Heart right ventricle (tissue), 16 donors: Measurements from ENCODE around the gene VPS13D. TPM values are rescaled to one million over a fixed set of nuclear protein-coding genes. Genes with fewer than 3 reads are reported as not detected.

Experiments
- ATAC-seq, 8 donors: fragments of 200-7000 bp; cut with Tn5 transposase; one replicate each; pipeline ENCODE4 v1.9.1; 2020; ENCODE audit warnings: mild to moderate bottlenecking in 8 of 8, moderate library complexity in 8 of 8, moderate number of reproducible peaks in 1 of 8
- DNase-seq, 2 donors: peaks; one replicate each; pipeline ENCODE4 v3.0.0-alpha.2; 2020
- H3K27ac ChIP-seq, 10 donors: fragments of 200-600 bp; sonication (generic) in 2 of 10; one replicate each; pipeline versions ENCODE4 v1.5.0 to v1.8.0; 2020 to 2022; ENCODE audit warnings: mild to moderate bottlenecking in 3 of 10
- H3K27me3 ChIP-seq, 7 donors: fragments of 200-600 bp; one replicate each; pipeline ENCODE4 v1.8.0; 2021 to 2022; ENCODE audit warnings: mild to moderate bottlenecking in 2 of 7
- H3K36me3 ChIP-seq, 9 donors: fragments of 200-600 bp; sonication (generic) in 1 of 9; one replicate each; pipeline versions ENCODE4 v1.5.0 to v1.8.0; 2020 to 2022; ENCODE audit warnings: mild to moderate bottlenecking in 2 of 9
- H3K4me1 ChIP-seq, 9 donors: fragments of 200-600 bp; sonication (generic) in 1 of 9; one replicate each; pipeline versions ENCODE4 v1.5.0 to v1.8.0; 2020 to 2022; ENCODE audit warnings: mild to moderate bottlenecking in 4 of 9
- H3K4me3 ChIP-seq, 10 donors: fragments of 200-600 bp; sonication (generic) in 2 of 10; one replicate each; pipeline versions ENCODE4 v1.5.0 to v1.8.0; 2020 to 2022; ENCODE audit warnings: mild to moderate bottlenecking in 7 of 10, moderate library complexity in 2 of 10
- H3K9me3 ChIP-seq, 11 donors: fragments of 200-600 bp in 10 of 11; sonication (generic) in 2 of 11; one replicate each; pipeline versions ENCODE4 v1.5.0 to v1.8.0; 2013 to 2022; ENCODE audit warnings: mild to moderate bottlenecking in 2 of 11, control low read depth in 1 of 11, moderate library complexity in 1 of 11
- CTCF ChIP-seq, 9 donors: fragments of 200-600 bp; sonication (generic) in 2 of 9; IDR thresholded peaks; one replicate each; pipeline versions ENCODE4 v1.5.0 to v1.8.0; 2021 to 2022; ENCODE audit warnings: antibody characterized with exemption in 9 of 9, mild to moderate bottlenecking in 5 of 9, moderate library complexity in 1 of 9
- WGBS, 2 donors: extraction: QIAGEN DNeasy Blood & Tissue Kit; methylation state at CpG; one replicate each; pipeline ENCODE4 v1.1.7; 2013; ENCODE audit warnings: inconsistent platforms in 1 of 2; 5-methylcytosine and 5-hydroxymethylcytosine counted together
- intact Hi-C, 10 donors: fragments of 100-400 bp; cut with DNase I; formaldehyde crosslinking; loops; one replicate each; pipeline versions ENCODE4 v1.11.1 to v1.14.2; 2022
- polyA plus RNA-seq, 2 donors: library from polyadenylated mRNA; stranded (reverse); fragments of 200-250 nt; gene quantifications; one replicate each; pipeline ENCODE4 v1.2.3, GENCODE V29; 2013
- total RNA-seq, 10 donors: library from RNA; stranded (reverse); fragmentation: NEBNext Ultra II Directional in 3 of 10; extraction: Animal tissue kit (Norgen Biotek cat#: 25700) in 3 of 10; gene quantifications; one replicate each; pipeline versions ENCODE4 v1.2.1 to v1.2.4, GENCODE V29; 2021 to 2023
- donor health status: Arrhythmogenic right ventricular cardiomyopathy.
- donor health status: ischemic (EF 13 %, LVEDD 7.1; RV severe dilation, severe dysfunction).
- donor health status: healthy with polysubstance abuse.
- donor health status: DM: no; HTN: yes; CAD: no.
- donor health status: DM: no; HTN: no; CAD: no.
- donor health status: ischemic (EF 25% LVEDD 6.9; RV normal size, moderate dysfunction).
- donor health status: ischemic (EF 25% LVEDD 5.7; RV mildly dilated, moderate dysfunction).
- donor health status: healthy.
- donor health status: DM: yes; HTN: yes; CAD: no.
- donor health status: Ischemic cardiomyopathy.
- donor health status: ischemic (EF 35%, LVEDD 5.7; RV mildly dilated, moderate dysfunction).
- donor health status: nonischemic (EF 11% LVEDD 7.7; RV severe dilation, severe dysfunction).
- donor health status: DM: yes; HTN: yes; CAD: no.
- donor health status: PGD.
- donor health status: ischemic (EF 29% LVEDD 5.4; RV normal size, mild dysfunction).
- donor health status: nonischemic (EF 23%, LVEDD 6.1; RV moderate dilation, normal function).

VPS13D gene
- total and polyA plus RNA-seq, 12 donors, result 36.9 to 161 (median 83.3) TPM

DNA sequence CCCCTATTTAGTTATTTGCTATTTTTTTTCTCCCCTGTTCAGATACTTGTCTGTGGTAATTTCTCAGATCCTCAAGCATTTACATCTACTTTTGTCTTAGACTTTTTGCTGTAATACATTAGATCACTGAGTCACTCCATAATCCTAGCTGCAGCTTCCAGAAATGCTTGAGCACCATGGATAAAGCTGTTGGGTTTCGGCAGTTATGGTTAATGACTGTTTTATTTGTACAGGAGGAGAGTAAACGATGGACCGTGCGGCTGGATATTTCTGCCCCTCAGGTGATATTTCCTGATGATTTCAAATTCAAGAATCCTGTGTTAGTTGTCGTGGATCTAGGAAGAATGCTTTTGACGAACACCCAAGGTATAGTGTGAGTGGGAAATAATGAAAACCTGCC lies 42.9 kb downstream of the VPS13D start:
- H3K4me3 ChIP-seq, result no peak overlapping the region
- H3K36me3 ChIP-seq, result peaks cover 0 to 100% (median 79%) of the 10 kb centered on the region in 9 donors
- ATAC-seq (no peak), DNase-seq (no peak)
- WGBS, 2 donors, result 95 to 97% methylated on average over 6 of the region's 6 CpGs
- no peak overlapping the region for H3K27ac ChIP-seq
- H3K9me3 ChIP-seq, result no peaks in the 10 kb centered on the region
- H3K27me3 ChIP-seq, result no peaks in the 10 kb centered on the region
- intact Hi-C loops, result loop anchor here in 1 of 10 donors (10.0 kb wide), 1 partner anchor 382 kb away; no protein-coding TSS in a partner anchor
- peaks cover 0 to 9% (median 0%) of the 10 kb centered on the region in 9 donors for H3K4me1 ChIP-seq
- no peak for TF ChIP-seq CTCF (IDR thresholded peaks at IDR 0.05)

- Histone ChIP-seq H3K9me3 (no peaks in the 10 kb centered on the region), H3K27me3 (no peaks in the 10 kb centered on the region), H3K36me3 (peaks cover 0 to 100% (median 53%) of the 10 kb centered on the region in 9 donors), H3K4me3 (no peak overlapping the region), H3K27ac (no peak overlapping the region), H3K4me1 (peaks cover 0 to 16% (median 0%) of the 10 kb centered on the region in 9 donors)
- 60 to 65% methylated on average over 4 of the region's 4 CpGs for WGBS, 2 donors
- intact Hi-C loops, result loop anchor here in 1 of 10 donors (10.0 kb wide), 1 partner anchor 379 kb away; no protein-coding TSS in a partner anchor
- peak; percentile 25 to 75 (median 61) for TF ChIP-seq CTCF (IDR thresholded peaks at IDR 0.05)
- DNase-seq (peak; percentile 11 to 36), ATAC-seq (no peak)
Observed at GRCh38 chr1:12275370-12275769, 45.5 kb downstream of the VPS13D start.

DNA sequence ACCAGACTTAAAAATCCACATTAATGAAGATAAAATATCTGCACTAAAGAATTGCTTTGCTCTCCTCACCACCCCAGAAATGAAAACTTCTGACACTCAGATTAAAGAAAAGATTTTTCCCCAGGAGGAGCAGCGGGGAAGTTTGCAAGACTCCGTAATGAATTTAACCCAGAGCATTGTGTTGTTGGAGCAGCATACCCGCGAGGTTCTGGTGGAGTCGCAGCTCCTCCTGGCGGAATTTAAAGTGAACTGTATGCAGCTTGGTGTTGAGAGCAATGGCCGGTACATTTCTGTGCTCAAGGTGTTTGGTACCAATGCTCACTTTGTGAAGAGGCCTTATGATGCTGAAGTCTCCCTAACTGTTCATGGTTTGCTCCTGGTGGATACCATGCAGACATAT lies 46.4 kb downstream of the VPS13D start:
- no peak overlapping the region for H3K27ac ChIP-seq
- ATAC-seq, result peak in 2 of 8 donors; percentile 45 to 54
- H3K27me3 ChIP-seq, result no peaks in the 10 kb centered on the region
- peaks cover 0 to 100% (median 45%) of the 10 kb centered on the region in 9 donors for H3K36me3 ChIP-seq
- no peak overlapping the region for H3K4me3 ChIP-seq
- peak in 7 of 9 donors; percentile 35 to 55 (median 48) for TF ChIP-seq CTCF (IDR thresholded peaks at IDR 0.05)
- WGBS, 2 donors, result 64 to 69% methylated on average over 7 of the region's 7 CpGs
- intact Hi-C loops, result loop anchor here in 2 of 10 donors (2.0 to 10.0 kb wide), 2 partner anchors 43 to 379 kb away; no protein-coding TSS in a partner anchor
- no peaks in the 10 kb centered on the region for H3K9me3 ChIP-seq
- peak in 1 of 2 donors; percentile 9 for DNase-seq
- peaks cover 0 to 16% (median 0%) of the 10 kb centered on the region in 9 donors for H3K4me1 ChIP-seq

GRCh38 chr1:12279003-12279402 lies 49.2 kb downstream of the VPS13D start:
- 92 to 93% methylated on average over 3 of the region's 3 CpGs for WGBS, 2 donors
- no peak for ATAC-seq
- no peak for DNase-seq
- H3K27me3 ChIP-seq, result no peaks in the 10 kb centered on the region
- H3K4me1 ChIP-seq, result peaks cover 0 to 8% (median 0%) of the 10 kb centered on the region in 9 donors
- no peaks in the 10 kb centered on the region for H3K9me3 ChIP-seq
- intact Hi-C loops, result loop anchor here in 1 of 10 donors (10.0 kb wide), 1 partner anchor 376 kb away; no protein-coding TSS in a partner anchor
- no peak for TF ChIP-seq CTCF (IDR thresholded peaks at IDR 0.05)
- peaks cover 0 to 100% (median 45%) of the 10 kb centered on the region in 9 donors for H3K36me3 ChIP-seq
- H3K4me3 ChIP-seq, result no peak overlapping the region
- no peak overlapping the region for H3K27ac ChIP-seq
